ENCODE results near the gene KLHL29. TPM values are rescaled to one million over a fixed set of nuclear protein-coding genes. Genes with fewer than 3 reads are reported as not detected.

The KLHL29 gene
- total RNA-seq, 4 donors from 2014 or later = 39.6 to 52.0 (median 40.4) TPM

GRCh38 chr2:23659328-23659727 is 274.3 kb downstream of the KLHL29 start:
- Histone ChIP-seq H3K27ac (no peak overlapping the region), H3K27me3 (no peaks in the 10 kb centered on the region), H3K4me1 (peaks cover 0 to 48% (median 5%) of the 10 kb centered on the region in 4 donors), H3K9me3 (no peaks in the 10 kb centered on the region), H3K4me3 (no peak overlapping the region), H3K36me3 (peaks cover 0 to 20% (median 0%) of the 10 kb centered on the region in 3 donors)
- 91 to 94% methylated on average over 9 of the region's 9 CpGs for WGBS, 2 donors
- DNase-seq (ENCODE audit: low spot score in 2 of 2) = no peak
- no peak for TF ChIP-seq POLR2A (IDR thresholded peaks at IDR 0.05)
- TF ChIP-seq EP300 (IDR thresholded peaks at IDR 0.05) = no peak
- TF ChIP-seq CTCF (IDR thresholded peaks at IDR 0.05) = no peak

- Histone ChIP-seq H3K36me3 (peaks cover 0 to 20% (median 0%) of the 10 kb centered on the region in 3 donors), H3K27me3 (no peaks in the 10 kb centered on the region)
- TF ChIP-seq CTCF (IDR thresholded peaks at IDR 0.05) (no peak), EP300 (IDR thresholded peaks at IDR 0.05) (no peak)
Measured at GRCh38 chr2:23659773-23660172, 274.8 kb downstream of the KLHL29 start.

GRCh38 chr2:23660237-23660636 is 275.3 kb downstream of the KLHL29 start:
- no peak overlapping the region for H3K27ac ChIP-seq
- WGBS, 2 donors = 94 to 100% methylated on average over 2 of the region's 2 CpGs
- H3K9me3 ChIP-seq = no peaks in the 10 kb centered on the region
- H3K27me3 ChIP-seq = no peaks in the 10 kb centered on the region
- H3K36me3 ChIP-seq = peaks cover 0 to 20% (median 0%) of the 10 kb centered on the region in 3 donors
- TF ChIP-seq CTCF (IDR thresholded peaks at IDR 0.05) (no peak), POLR2A (IDR thresholded peaks at IDR 0.05) (no peak), EP300 (IDR thresholded peaks at IDR 0.05) (no peak)
- H3K4me1 ChIP-seq = peaks cover 0 to 49% (median 5%) of the 10 kb centered on the region in 4 donors
- H3K4me3 ChIP-seq = no peak overlapping the region
- no peak for DNase-seq (ENCODE audit: low spot score in 2 of 2)

More at GRCh38 chr2:23659773-23660172, 274.8 kb downstream of the KLHL29 start:
- DNase-seq (ENCODE audit: low spot score in 2 of 2) = no peak
- 94% methylated on average over 2 of the region's 2 CpGs for WGBS, 2 donors
- no peaks in the 10 kb centered on the region for H3K9me3 ChIP-seq
- no peak overlapping the region for H3K27ac ChIP-seq
- no peak overlapping the region for H3K4me3 ChIP-seq
- H3K4me1 ChIP-seq = peaks cover 0 to 49% (median 5%) of the 10 kb centered on the region in 4 donors

- 79 to 92% methylated on average over 11 of the region's 11 CpGs for WGBS, 2 donors
- DNase-seq (ENCODE audit: low spot score in 2 of 2) = no peak
- TF ChIP-seq CTCF (IDR thresholded peaks at IDR 0.05) (no peak), POLR2A (IDR thresholded peaks at IDR 0.05) (no peak), EP300 (IDR thresholded peaks at IDR 0.05) (no peak)
- Histone ChIP-seq H3K27me3 (no peaks in the 10 kb centered on the region), H3K9me3 (no peaks in the 10 kb centered on the region), H3K4me1 (peaks cover 0 to 42% (median 5%) of the 10 kb centered on the region in 4 donors), H3K4me3 (no peak overlapping the region), H3K27ac (no peak overlapping the region), H3K36me3 (peaks cover 0 to 20% (median 0%) of the 10 kb centered on the region in 3 donors)
Measured at GRCh38 chr2:23661276-23662050, 276.5 kb downstream of the KLHL29 start.

GRCh38 chr2:23662466-23662865 is 277.5 kb downstream of the KLHL29 start:
- H3K27ac ChIP-seq = peak overlapping the region in 1 of 4 donors; percentile 72
- H3K36me3 ChIP-seq = peaks cover 0 to 20% (median 0%) of the 10 kb centered on the region in 3 donors
- no peak overlapping the region for H3K4me3 ChIP-seq
- H3K9me3 ChIP-seq = no peaks in the 10 kb centered on the region
- TF ChIP-seq EP300 (IDR thresholded peaks at IDR 0.05) (no peak), POLR2A (IDR thresholded peaks at IDR 0.05) (no peak), CTCF (IDR thresholded peaks at IDR 0.05) (no peak)
- no peaks in the 10 kb centered on the region for H3K27me3 ChIP-seq
- H3K4me1 ChIP-seq = peaks cover 0 to 34% (median 5%) of the 10 kb centered on the region in 4 donors
- WGBS, 2 donors = 84 to 91% methylated on average over 6 of the region's 6 CpGs
- DNase-seq (ENCODE audit: low spot score in 2 of 2) = no peak

Measured in tibial nerve (tissue), 4 donors.